Measurements from ENCODE around the gene CLIP1.
"Not testable (repeated sequence)": the region's sequence is repeated elsewhere in the genome, so short reads cannot be mapped to it uniquely, and the experiment has no call there.

DNA sequence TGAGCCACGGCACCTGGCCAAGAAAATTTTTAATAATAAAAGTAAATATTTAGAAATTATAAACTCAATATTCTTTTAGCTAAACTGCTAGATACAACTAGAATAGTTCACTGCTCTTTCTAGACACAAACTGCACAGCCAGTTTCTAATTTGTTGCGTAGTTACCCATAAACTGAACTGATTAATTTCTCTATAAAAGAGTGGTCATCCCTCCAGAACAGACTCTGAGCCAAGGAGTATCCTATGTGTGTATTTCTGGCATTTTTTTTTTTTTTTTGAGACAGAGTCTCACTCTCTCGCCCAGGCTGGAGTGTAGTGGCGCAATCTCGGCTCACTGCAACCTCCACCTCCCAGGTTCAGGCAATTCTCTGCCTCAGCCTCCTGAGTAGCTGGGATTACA lies 45.7 kb downstream of the CLIP1 start:
- TF ChIP-seq, protein P1, sequence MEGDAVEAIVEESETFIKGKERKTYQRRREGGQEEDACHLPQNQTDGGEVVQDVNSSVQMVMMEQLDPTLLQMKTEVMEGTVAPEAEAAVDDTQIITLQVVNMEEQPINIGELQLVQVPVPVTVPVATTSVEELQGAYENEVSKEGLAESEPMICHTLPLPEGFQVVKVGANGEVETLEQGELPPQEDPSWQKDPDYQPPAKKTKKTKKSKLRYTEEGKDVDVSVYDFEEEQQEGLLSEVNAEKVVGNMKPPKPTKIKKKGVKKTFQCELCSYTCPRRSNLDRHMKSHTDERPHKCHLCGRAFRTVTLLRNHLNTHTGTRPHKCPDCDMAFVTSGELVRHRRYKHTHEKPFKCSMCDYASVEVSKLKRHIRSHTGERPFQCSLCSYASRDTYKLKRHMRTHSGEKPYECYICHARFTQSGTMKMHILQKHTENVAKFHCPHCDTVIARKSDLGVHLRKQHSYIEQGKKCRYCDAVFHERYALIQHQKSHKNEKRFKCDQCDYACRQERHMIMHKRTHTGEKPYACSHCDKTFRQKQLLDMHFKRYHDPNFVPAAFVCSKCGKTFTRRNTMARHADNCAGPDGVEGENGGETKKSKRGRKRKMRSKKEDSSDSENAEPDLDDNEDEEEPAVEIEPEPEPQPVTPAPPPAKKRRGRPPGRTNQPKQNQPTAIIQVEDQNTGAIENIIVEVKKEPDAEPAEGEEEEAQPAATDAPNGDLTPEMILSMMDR (IDR thresholded peaks at IDR 0.05; ENCODE audit: control extremely low read depth in 1 of 3, insufficient read depth in 1 of 3, low read depth in 1 of 3, low read length in 3 of 3): not testable (repeated sequence)
- TF ChIP-seq EZH2 (IDR thresholded peaks at IDR 0.05; ENCODE audit: low read depth, low read length, severe bottlenecking); EGR1 (IDR thresholded peaks at IDR 0.05; ENCODE audit: borderline replicate concordance, low read depth, low read length); EP300 (IDR thresholded peaks at IDR 0.05; ENCODE audit: borderline replicate concordance in 1 of 2, low read depth in 2 of 2, low read length in 2 of 2); BRCA1 (IDR thresholded peaks at IDR 0.05; ENCODE audit: low read depth, low read length); PHF8 (conservative IDR thresholded peaks at IDR 0.05; ENCODE audit: low read depth, low read length); TAF1 (IDR thresholded peaks at IDR 0.05; ENCODE audit: low read depth, low read length); GTF2F1 (IDR thresholded peaks at IDR 0.05; ENCODE audit: borderline replicate concordance, low read depth, low read length); RAD21 (IDR thresholded peaks at IDR 0.05 in 1 of 2, conservative IDR thresholded peaks at IDR 0.05 in 1 of 2; ENCODE audit: low read depth in 2 of 2, low read length in 2 of 2); POLR2A (IDR thresholded peaks at IDR 0.05; ENCODE audit: control extremely low read depth in 1 of 2, low read depth in 2 of 2, low read length in 2 of 2); RNF2 (IDR thresholded peaks at IDR 0.05; ENCODE audit: borderline replicate concordance, low read depth, low read length, missing control alignments, poor library complexity, severe bottlenecking); ZNF274 (IDR thresholded peaks at IDR 0.05; ENCODE audit: borderline replicate concordance, extremely low read depth, low read length): not testable (repeated sequence)

Measured in H1 (cell line).